H1 (cell line): ENCODE measurements around the gene ADARB2. TPM values are rescaled to one million over a fixed set of nuclear protein-coding genes. Genes with fewer than 3 reads are reported as not detected.

Source experiments
- CTCF ChIA-PET: fragments of 300-600 bp; sonication (Branson Sonifier 250); formaldehyde crosslinking; loops from one replicate; lab custom pipeline; 2021; ENCODE audit not compliant: partially characterized antibody; lab: Charles Lee
- POLR2A ChIA-PET: fragments of 300-600 bp; sonication (Branson Sonifier 250); formaldehyde crosslinking; loops from one replicate; lab custom pipeline; 2021; ENCODE audit warnings: inconsistent platforms; ENCODE audit not compliant: partially characterized antibody; lab: Charles Lee
- DNase-seq, 2 experiments: peaks; one replicate each; pipeline versions ENCODE4 v3.0.0 to v3.0.0-alpha.2; 2010 to 2022; ENCODE audit warnings: low spot score in 2 of 2, low read depth in 1 of 2, mixed read lengths in 1 of 2
- FAIRE-seq: peaks from 2 replicates; lab custom pipeline; 2011; peaks lifted over from hg19 to GRCh38; lab: Jason Lieb, UNC
- H2AFZ ChIP-seq: 2 replicates; pipeline ENCODE4 v1.8.1; 2012; ENCODE audit warnings: low read length, inconsistent platforms
- H2AK5ac ChIP-seq: 2 replicates; pipeline ENCODE4 v1.6.1; 2013; ENCODE audit warnings: low read depth, low read length
- H2BK120ac ChIP-seq: replicated peaks from 2 replicates; pipeline ENCODE3; 2013; ENCODE audit warnings: low read depth, low read length, inconsistent platforms
- H2BK12ac ChIP-seq: 2 replicates; pipeline ENCODE4 v1.6.1; 2013; ENCODE audit warnings: low read depth, low read length
- H2BK15ac ChIP-seq: 2 replicates; pipeline ENCODE4 v1.6.1; 2013; ENCODE audit warnings: low read length
- H2BK20ac ChIP-seq: 2 replicates; pipeline ENCODE4 v1.6.1; 2013; ENCODE audit warnings: low read length
- H2BK5ac ChIP-seq: 2 replicates; pipeline ENCODE4 v1.6.1; 2013; ENCODE audit warnings: low read depth, low read length
- H3K14ac ChIP-seq: 2 replicates; pipeline ENCODE4 v1.6.1; 2013; ENCODE audit warnings: inconsistent platforms; ENCODE audit not compliant: insufficient read length
- H3K18ac ChIP-seq: 2 replicates; pipeline ENCODE4 v1.6.1; 2013; ENCODE audit warnings: low read length; ENCODE audit errors: extremely low read depth
- H3K23ac ChIP-seq: 2 replicates; pipeline ENCODE4 v1.6.1; 2013; ENCODE audit warnings: inconsistent platforms; ENCODE audit not compliant: insufficient read length
- H3K23me2 ChIP-seq: 2 replicates; pipeline ENCODE4 v1.6.1; 2013; ENCODE audit warnings: low read depth, low read length
- H3K27ac ChIP-seq: 2 replicates; pipeline ENCODE4 v1.6.1; 2011; ENCODE audit warnings: low read depth, low read length, inconsistent platforms
- H3K27me3 ChIP-seq, 4 experiments: replicated peaks in 1 of 4; 1 replicate in 1 of 4; 2 replicates in 3 of 4; pipeline versions ENCODE4 v1.6.1 to v1.8.1; 2011 to 2013; ENCODE audit warnings: low read length in 3 of 4, mild to moderate bottlenecking in 3 of 4, inconsistent platforms in 2 of 4, mixed read lengths in 2 of 4, moderate library complexity in 1 of 4; ENCODE audit not compliant: control insufficient read depth in 3 of 4, insufficient read depth in 3 of 4; ENCODE audit errors: extremely low read depth in 1 of 4
- H3K36me3 ChIP-seq, 4 experiments: 2 replicates each; pipeline versions ENCODE4 v1.6.1 to v1.8.1; 2011 to 2013; ENCODE audit warnings: mild to moderate bottlenecking in 4 of 4, low read length in 3 of 4, moderate library complexity in 2 of 4, control low read depth in 1 of 4, inconsistent platforms in 1 of 4; ENCODE audit not compliant: insufficient read depth in 4 of 4, control insufficient read depth in 2 of 4
- H3K4ac ChIP-seq: replicated peaks from 2 replicates; pipeline ENCODE3; 2013; ENCODE audit warnings: low read length, low read depth, mixed read lengths, inconsistent platforms; ENCODE audit not compliant: insufficient read length
- H3K4me1 ChIP-seq, 4 experiments: replicated peaks in 1 of 4; 1 replicate in 1 of 4; 2 replicates in 3 of 4; pipeline versions ENCODE4 v1.6.1 to v1.8.1; 2011 to 2013; ENCODE audit warnings: low read length in 3 of 4, inconsistent platforms in 2 of 4, mixed read lengths in 1 of 4; ENCODE audit not compliant: insufficient read depth in 4 of 4, control insufficient read depth in 3 of 4
- H3K4me2 ChIP-seq, 2 experiments: 2 replicates each; pipeline versions ENCODE4 v1.6.1 to v1.8.1; 2011 to 2013; ENCODE audit warnings: low read depth in 2 of 2, low read length in 2 of 2, control low read depth in 1 of 2, inconsistent platforms in 1 of 2, mild to moderate bottlenecking in 1 of 2; ENCODE audit not compliant: insufficient read depth in 1 of 2
- H3K4me3 ChIP-seq, 4 experiments: fragments of 200-600, 300-600 bp in 1 of 4; sonication (generic), shearing (Covaris generic), sonication (Bioruptor Twin) in 1 of 4; 2 replicates each; pipeline versions ENCODE4 v1.5.1 to v1.8.1; 2011 to 2016; ENCODE audit warnings: low read length in 4 of 4, low read depth in 3 of 4, control low read depth in 2 of 4, inconsistent platforms in 2 of 4, mild to moderate bottlenecking in 2 of 4, mixed read lengths in 1 of 4, moderate library complexity in 1 of 4; ENCODE audit not compliant: insufficient read depth in 2 of 4; ENCODE audit errors: extremely low read depth in 1 of 4
- H3K56ac ChIP-seq: replicated peaks from 2 replicates; pipeline ENCODE3; 2013; ENCODE audit warnings: low read depth, mild to moderate bottlenecking, mixed read lengths, low read length, inconsistent platforms; ENCODE audit not compliant: insufficient read length
- H3K79me1 ChIP-seq: 2 replicates; pipeline ENCODE4 v1.6.1; 2013; ENCODE audit warnings: low read depth, low read length, control low read depth
- H3K79me2 ChIP-seq, 2 experiments: 2 replicates each; pipeline versions ENCODE4 v1.6.1 to v1.8.1; 2012 to 2013; ENCODE audit warnings: low read length in 2 of 2, mild to moderate bottlenecking in 2 of 2, inconsistent platforms in 1 of 2; ENCODE audit not compliant: insufficient read depth in 2 of 2, control insufficient read depth in 1 of 2
- H3K9ac ChIP-seq, 4 experiments: replicated peaks in 1 of 4; 1 replicate in 1 of 4; 2 replicates in 3 of 4; pipeline versions ENCODE4 v1.6.1 to v1.8.1; 2011 to 2013; ENCODE audit warnings: low read depth in 3 of 4, low read length in 3 of 4, control low read depth in 2 of 4, mild to moderate bottlenecking in 2 of 4, moderate library complexity in 2 of 4, inconsistent platforms in 1 of 4; ENCODE audit errors: extremely low read depth in 1 of 4
- H3K9me3 ChIP-seq, 2 experiments: 2 replicates each; pipeline versions ENCODE4 v1.6.1 to v1.8.1; 2012 to 2013; ENCODE audit warnings: mild to moderate bottlenecking in 2 of 2, moderate library complexity in 2 of 2, control low read depth in 1 of 2, inconsistent platforms in 1 of 2, low read depth in 1 of 2, low read length in 1 of 2, mixed read lengths in 1 of 2; ENCODE audit not compliant: insufficient read depth in 2 of 2
- H4K20me1 ChIP-seq, 2 experiments: replicated peaks in 1 of 2; 2 replicates each; pipeline versions ENCODE3 to v1.8.1; 2011 to 2013; ENCODE audit warnings: inconsistent platforms in 2 of 2, low read length in 2 of 2, mild to moderate bottlenecking in 1 of 2; ENCODE audit not compliant: insufficient read depth in 2 of 2, control insufficient read depth in 1 of 2
- H4K5ac ChIP-seq: 2 replicates; pipeline ENCODE4 v1.6.1; 2013; ENCODE audit warnings: low read length, low read depth, mixed read lengths, inconsistent platforms; ENCODE audit not compliant: insufficient read length
- H4K8ac ChIP-seq: 2 replicates; pipeline ENCODE4 v1.8.0; 2013; ENCODE audit warnings: mild to moderate bottlenecking, moderate library complexity, low read length, inconsistent platforms; ENCODE audit not compliant: insufficient read depth; ENCODE audit errors: extremely low read depth
- H4K91ac ChIP-seq: replicated peaks from 2 replicates; pipeline ENCODE3; 2013; ENCODE audit warnings: low read length, mixed read lengths, inconsistent platforms; ENCODE audit not compliant: insufficient read length
- JUND ChIP-seq: IDR thresholded peaks from 2 replicates; pipeline ENCODE4 v1.6.1; 2011; ENCODE audit warnings: mild to moderate bottlenecking, improper control_type of control experiment, low read length
- whole genome bisulfite sequencing, 2 experiments: shearing (Covaris generic) in 1 of 2; methylation state at CpG; one replicate each; pipeline versions ENCODE4 v1.1.6 to v1.1.7; 2013 to 2015; ENCODE audit warnings: low lambda C conversion rate in 2 of 2, mixed read lengths in 2 of 2, inconsistent platforms in 1 of 2, low coverage in 1 of 2, missing lambda C conversion rate in 1 of 2; ENCODE audit not compliant: insufficient replicate concordance in 2 of 2, insufficient coverage in 1 of 2, insufficient read length in 1 of 2; ENCODE audit errors: extremely low coverage in 1 of 2, missing lambda C conversion rate in 1 of 2; 5-methylcytosine and 5-hydroxymethylcytosine counted together
- polyA plus RNA-seq, 7 experiments: library from polyadenylated mRNA; depleted of rRNA in 3 of 7; stranded (reverse) in 5 of 7; unstranded in 2 of 7; fragments of >200 nt in 5 of 7; fragments of 200-250 nt in 2 of 7; gene quantifications; 1 replicate in 5 of 7; 2 replicates in 1 of 7; 4 replicates in 1 of 7; pipeline versions ENCODE4 v1.2.1 to v1.2.3, GENCODE V29; 2011 to 2013; ENCODE audit warnings: missing spikeins in 2 of 7, mixed read lengths in 2 of 7
- total RNA-seq: library from RNA; stranded (reverse); fragmentation: NEBNext Ultra II Directional; extraction: Animal tissue kit (Norgen Biotek cat#: 25700); gene quantifications from 2 replicates; pipeline ENCODE4 v1.2.1, GENCODE V29; 2021

Gene ADARB2
- total and polyA plus RNA-seq, 2 of the 8 experiments (the other 6 are each of a cell fraction or from before 2014, with no cell fraction given): 2.2 to 2.8 TPM

DNA sequence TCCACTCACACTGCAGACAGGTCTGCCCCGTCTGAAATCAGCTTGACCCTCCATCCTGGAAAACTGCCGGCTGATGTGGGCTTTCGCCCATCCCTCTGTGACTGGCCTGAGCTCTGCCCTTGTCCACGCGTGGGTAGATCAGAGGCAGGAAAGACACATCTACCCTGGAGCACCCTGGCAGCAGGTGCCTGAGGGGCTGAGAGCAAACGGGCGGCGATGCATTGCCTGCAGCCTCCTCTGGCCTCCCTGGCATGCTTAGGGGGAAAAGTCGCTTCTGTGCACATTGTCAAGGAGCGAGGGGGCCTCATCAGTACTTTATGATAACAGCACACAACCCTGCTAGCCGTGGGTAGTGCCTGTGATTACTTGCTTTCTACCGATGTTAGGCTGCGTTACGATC, 109.4 kb downstream of the ADARB2 start:
- Histone ChIP-seq H3K79me1 (no peaks in the 10 kb centered on the region), H3K56ac (no peak overlapping the region), H2BK20ac (no peak overlapping the region), H3K27ac (no peak overlapping the region), H3K4me3 (no peak overlapping the region), H2AFZ (no peak overlapping the region), H3K79me2 (no peaks in the 10 kb centered on the region), H3K23me2 (no peaks in the 10 kb centered on the region), H2BK15ac (no peak overlapping the region), H3K4me1 (peaks cover 3 to 7% (median 5%) of the 10 kb centered on the region in 4 experiments; a peak in 5 of 7 replicates), H4K20me1 (peaks cover 0 to 3% of the 10 kb centered on the region in 2 experiments), H3K9ac (no peak overlapping the region), H2BK120ac (no peak overlapping the region), H3K14ac (no peak overlapping the region), H3K18ac (no peak overlapping the region), H4K91ac (no peak overlapping the region), H2AK5ac (no peak overlapping the region), H3K23ac (no peak overlapping the region), H2BK12ac (no peak overlapping the region), H3K4me2 (no peak overlapping the region), H4K8ac (no peak overlapping the region), H3K36me3 (no peaks in the 10 kb centered on the region), H3K27me3 (no peaks in the 10 kb centered on the region), H3K9me3 (no peaks in the 10 kb centered on the region), H4K5ac (no peak overlapping the region), H2BK5ac (no peak overlapping the region), H3K4ac (no peak overlapping the region)
- ChIA-PET POLR2A (no interaction called here), CTCF (interaction anchor here (0.8 to 1.6 kb wide), 3 partner anchors 28 to 248 kb away, joined by 3 read pairs; no protein-coding TSS in a partner anchor)
- 86% methylated on average over 12 of the region's 14 CpGs; no CpG with 5 or more reads in 1 of the 2 experiments for WGBS, 2 experiments
- FAIRE-seq (no peak), DNase-seq (no peak)
- TF ChIP-seq JUND: no peak
